Activated T-cell treated with anti-CD3 and anti-CD28 coated beads, Interleukin-2, amount 50 U/mL, for 1 hour (primary cell): ENCODE data around the gene KAZALD1.

Source experiments
- DNase-seq: peaks from one replicate; pipeline ENCODE4 v3.0.0-alpha.2; 2020

The KAZALD1 gene

GRCh38 chr10:101047961-101048892 is 13.6 kb upstream of the KAZALD1 start:
- no peak for DNase-seq

- DNase-seq, result peak; percentile 86
Measured at GRCh38 chr10:101050208-101051069, 11.3 kb upstream of the KAZALD1 start.

- no peak for DNase-seq
Measured at GRCh38 chr10:101052285-101052684, 9.5 kb upstream of the KAZALD1 start.

- no peak for DNase-seq
Measured at GRCh38 chr10:101053516-101053915, 8.3 kb upstream of the KAZALD1 start.

GRCh38 chr10:101054351-101054750 is 7.4 kb upstream of the KAZALD1 start:
- no peak for DNase-seq

GRCh38 chr10:101054876-101055275 is 6.9 kb upstream of the KAZALD1 start:
- DNase-seq, result no peak

- DNase-seq, result no peak
Measured at GRCh38 chr10:101055411-101055810, 6.4 kb upstream of the KAZALD1 start.

- no peak for DNase-seq
Measured at GRCh38 chr10:101056365-101057151, 5.2 kb upstream of the KAZALD1 start.

- DNase-seq, result peak; percentile 95
Measured at GRCh38 chr10:101060036-101060950, 1.5 kb upstream of the KAZALD1 start.

- DNase-seq, result no peak
Measured at GRCh38 chr10:101060951-101061623, 702 bp upstream of the KAZALD1 start.

- DNase-seq, result peak; percentile 69
Measured at GRCh38 chr10:101062232-101063049, 652 bp downstream of the KAZALD1 start.

GRCh38 chr10:101063050-101063525 is 1.3 kb downstream of the KAZALD1 start:
- DNase-seq, result no peak

GRCh38 chr10:101063548-101064414 is 2.0 kb downstream of the KAZALD1 start:
- DNase-seq, result no peak

- DNase-seq, result no peak
Measured at GRCh38 chr10:101064415-101065030, 2.7 kb downstream of the KAZALD1 start.

- DNase-seq, result no peak
Measured at GRCh38 chr10:101065481-101066145, 3.8 kb downstream of the KAZALD1 start.

- DNase-seq, result peak; percentile 65
Measured at GRCh38 chr10:101066146-101066895, 4.5 kb downstream of the KAZALD1 start.

GRCh38 chr10:101066896-101067355 is 5.1 kb downstream of the KAZALD1 start:
- DNase-seq, result no peak
